ENCODE results near the gene HACD4. TPM values are rescaled to one million over a fixed set of nuclear protein-coding genes. Genes with fewer than 3 reads are reported as not detected.
"Not testable (repeated sequence)": the region's sequence is repeated elsewhere in the genome, so short reads cannot be mapped to it uniquely, and the experiment has no call there.

The HACD4 gene
- polyA plus RNA-seq, 3 donors = 2.8 to 3.3 (median 2.9) TPM

- DNase-seq (ENCODE audit: extremely low read depth in 1 of 11, low read depth in 9 of 11, low spot score in 4 of 11) = no peak
Measured at GRCh38 chr9:20985851-20986600, 45.4 kb downstream of the HACD4 start.

GRCh38 chr9:20984506-20984905 lies 46.9 kb downstream of the HACD4 start:
- DNase-seq (ENCODE audit: extremely low read depth in 1 of 11, low read depth in 9 of 11, low spot score in 4 of 11) = no peak

GRCh38 chr9:20981486-20981885 lies 50.0 kb downstream of the HACD4 start:
- no peak for DNase-seq (ENCODE audit: extremely low read depth in 1 of 11, low read depth in 9 of 11, low spot score in 4 of 11)

GRCh38 chr9:20980832-20981455 lies 50.5 kb downstream of the HACD4 start:
- peak in 2 of 11 donors; percentile 12 to 20 for DNase-seq (ENCODE audit: extremely low read depth in 1 of 11, low read depth in 9 of 11, low spot score in 4 of 11)

- no peak for DNase-seq (ENCODE audit: extremely low read depth in 1 of 11, low read depth in 9 of 11, low spot score in 4 of 11)
Measured at GRCh38 chr9:20978249-20978648, 53.2 kb downstream of the HACD4 start.

GRCh38 chr9:20974191-20974938 lies 57.1 kb downstream of the HACD4 start:
- not testable (repeated sequence) for DNase-seq (ENCODE audit: extremely low read depth in 1 of 11, low read depth in 9 of 11, low spot score in 4 of 11)

- not testable (repeated sequence) for DNase-seq (ENCODE audit: extremely low read depth in 1 of 11, low read depth in 9 of 11, low spot score in 4 of 11)
Measured at GRCh38 chr9:20973246-20973947, 58.0 kb downstream of the HACD4 start.

GRCh38 chr9:20972684-20973083 lies 58.8 kb downstream of the HACD4 start:
- no peak for DNase-seq (ENCODE audit: extremely low read depth in 1 of 11, low read depth in 9 of 11, low spot score in 4 of 11)

- no peak for DNase-seq (ENCODE audit: extremely low read depth in 1 of 11, low read depth in 9 of 11, low spot score in 4 of 11)
Measured at GRCh38 chr9:20962536-20963225, 68.8 kb downstream of the HACD4 start.

GRCh38 chr9:20950707-20951106 lies 80.7 kb downstream of the HACD4 start:
- no peak for DNase-seq (ENCODE audit: extremely low read depth in 1 of 11, low read depth in 9 of 11, low spot score in 4 of 11)

Other genes starting within 250 kb of the HACD4 start
- not detected for gene IFNB1, start 46.3 kb upstream of the HACD4 start, polyA plus RNA-seq (ENCODE audit: insufficient read length in 3 of 3)
- not detected for gene IFNW1, start 110.2 kb upstream of the HACD4 start, polyA plus RNA-seq (ENCODE audit: insufficient read length in 3 of 3)
- gene IFNA21, start 135.0 kb upstream of the HACD4 start, polyA plus RNA-seq (ENCODE audit: insufficient read length in 3 of 3) = not detected
- gene IFNA4, start 155.9 kb upstream of the HACD4 start, polyA plus RNA-seq (ENCODE audit: insufficient read length in 3 of 3) = not detected
- gene IFNA7, start 170.6 kb upstream of the HACD4 start, polyA plus RNA-seq (ENCODE audit: insufficient read length in 3 of 3) = not detected
- not detected for gene IFNA10, start 175.5 kb upstream of the HACD4 start, polyA plus RNA-seq (ENCODE audit: insufficient read length in 3 of 3)
- not detected for gene IFNA16, start 185.7 kb upstream of the HACD4 start, polyA plus RNA-seq (ENCODE audit: insufficient read length in 3 of 3)
- gene IFNA17, start 196.6 kb upstream of the HACD4 start, polyA plus RNA-seq (ENCODE audit: insufficient read length in 3 of 3) = not detected
- gene IFNA14, start 208.4 kb upstream of the HACD4 start, polyA plus RNA-seq (ENCODE audit: insufficient read length in 3 of 3) = not detected

Measured in renal cortex interstitium (tissue), 11 donors.